ENCODE data around the gene CSTPP1. TPM values are rescaled to one million over a fixed set of nuclear protein-coding genes. Genes with fewer than 3 reads are reported as not detected.

CSTPP1 gene
- total RNA-seq, 2 experiments from 2014 or later, result 12.8 to 14.4 TPM

Small RNA genes within 50 kb of the gene (microRNA-seq; reads per million reads assigned to microRNA genes)
- gene MIR6745 (ENCODE audit: borderline microRNAs expressed, borderline replicate concordance), result not detected

Other genes starting within 250 kb of the CSTPP1 start
- gene ARHGAP1, start 236.1 kb upstream of the CSTPP1 start, total RNA-seq, result 10 to 100 TPM; 32.7 to 34.5 TPM
- gene ZNF408, start 235.7 kb upstream of the CSTPP1 start, total RNA-seq, result 1 to 10 TPM; 9.2 to 9.7 TPM
- not detected for gene F2, start 217.5 kb upstream of the CSTPP1 start, total RNA-seq
- gene CKAP5, start 90.5 kb upstream of the CSTPP1 start, total RNA-seq, result 100 to 1,000 TPM; 137 to 145 TPM
- gene LRP4, start 18.2 kb upstream of the CSTPP1 start, total RNA-seq, result under 1 TPM; 0.36 to 0.45 TPM
- 10 to 100 TPM; 70.1 to 71.7 TPM for gene ARFGAP2, start 240.1 kb downstream of the CSTPP1 start, total RNA-seq
- gene PACSIN3, start 249.7 kb downstream of the CSTPP1 start, total RNA-seq, result 1 to 10 TPM; 4.7 to 8.0 TPM